HG03469 (cell line): ENCODE results near the gene CTSF.
"Not testable (repeated sequence)": the region's sequence is repeated elsewhere in the genome, so short reads cannot be mapped to it uniquely, and the experiment has no call there.

Experiments
- ATAC-seq: cut with Tn5 transposase; IDR thresholded peaks from one replicate; pipeline ENCODE4 v1.9.1; 2021; ENCODE audit warnings: mild to moderate bottlenecking, moderate library complexity, moderate number of reproducible peaks; ENCODE audit not compliant: unreplicated experiment

The CTSF gene

DNA sequence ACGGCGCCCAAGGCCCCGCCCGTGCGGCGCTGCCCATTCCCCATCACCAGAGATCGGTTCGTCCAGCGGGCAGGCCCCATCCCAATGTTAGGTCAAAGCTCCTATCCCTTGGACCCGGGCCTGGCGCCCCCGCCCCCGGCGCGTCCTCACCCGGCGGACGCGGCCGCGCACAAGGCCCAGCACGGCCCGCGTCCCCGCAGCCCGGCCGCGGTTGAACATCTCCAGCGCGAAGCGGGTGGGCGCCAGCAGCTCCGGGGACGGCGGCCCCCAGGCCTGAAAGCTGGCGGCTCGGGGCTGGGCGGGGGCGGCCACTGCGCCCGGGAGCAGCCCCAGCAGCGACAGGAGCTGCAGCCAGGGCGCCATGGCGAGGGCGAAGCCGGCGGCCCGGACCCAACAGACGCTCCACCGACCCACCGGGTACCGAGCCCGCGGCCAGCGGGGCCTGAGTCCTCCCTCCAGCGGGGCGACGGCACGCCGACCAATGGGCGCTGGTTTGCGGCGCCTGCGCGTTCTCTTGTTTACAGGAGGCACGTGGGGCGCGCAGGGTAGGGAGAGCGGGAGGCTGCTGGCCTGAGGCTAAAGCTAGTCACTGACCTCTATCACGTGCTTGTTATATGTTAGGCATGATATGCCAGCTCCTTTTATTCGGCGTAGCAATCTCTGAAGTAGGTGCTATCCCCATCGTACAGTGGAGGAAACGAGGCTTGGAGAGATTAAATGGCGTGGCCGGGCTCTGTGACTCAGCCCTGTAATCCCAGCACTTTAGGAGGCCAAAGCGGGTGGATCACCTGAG, at the start of gene CTSF:
Gene CTSF, minus strand, starts transcription at position 483 of the 793 bp plus-strand sequence. Its CDS starts 120 bp downstream, at position 363.
- ATAC-seq: no peak

DNA sequence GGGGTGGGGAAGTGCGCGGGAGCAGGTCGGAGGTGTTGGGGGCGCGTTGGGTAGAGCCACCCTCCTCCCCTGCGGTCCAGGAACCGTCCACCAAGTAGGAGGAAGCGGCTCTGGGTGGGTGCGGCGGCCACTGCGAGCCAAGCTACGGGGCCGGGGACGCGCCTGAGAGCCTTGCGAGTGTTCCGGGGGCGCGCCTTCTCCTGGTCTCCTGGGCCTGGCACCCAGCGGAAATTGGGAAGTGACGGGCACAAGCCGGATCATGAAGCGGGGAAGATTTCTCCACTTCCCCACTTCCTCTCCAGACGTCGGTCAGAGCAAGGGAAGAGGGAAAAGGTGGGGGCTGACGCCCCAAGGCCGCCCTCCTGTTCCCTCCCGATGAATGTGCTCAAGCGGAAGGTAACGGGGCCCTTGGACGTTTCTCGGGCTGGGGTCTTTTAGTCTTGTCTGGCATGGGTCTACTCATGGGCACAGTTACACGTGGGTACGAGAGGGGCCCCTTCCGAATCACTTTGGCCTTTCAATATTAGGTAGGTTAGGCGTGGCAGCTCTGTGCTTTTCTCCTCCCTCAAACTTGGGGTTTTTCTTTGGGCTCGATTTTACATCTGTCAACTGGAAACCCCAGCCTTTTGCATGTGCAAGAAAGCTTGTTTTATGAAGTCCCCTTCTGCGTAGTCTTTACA, 48.9 kb upstream of the CTSF start:
- ATAC-seq: peak; percentile 7

DNA sequence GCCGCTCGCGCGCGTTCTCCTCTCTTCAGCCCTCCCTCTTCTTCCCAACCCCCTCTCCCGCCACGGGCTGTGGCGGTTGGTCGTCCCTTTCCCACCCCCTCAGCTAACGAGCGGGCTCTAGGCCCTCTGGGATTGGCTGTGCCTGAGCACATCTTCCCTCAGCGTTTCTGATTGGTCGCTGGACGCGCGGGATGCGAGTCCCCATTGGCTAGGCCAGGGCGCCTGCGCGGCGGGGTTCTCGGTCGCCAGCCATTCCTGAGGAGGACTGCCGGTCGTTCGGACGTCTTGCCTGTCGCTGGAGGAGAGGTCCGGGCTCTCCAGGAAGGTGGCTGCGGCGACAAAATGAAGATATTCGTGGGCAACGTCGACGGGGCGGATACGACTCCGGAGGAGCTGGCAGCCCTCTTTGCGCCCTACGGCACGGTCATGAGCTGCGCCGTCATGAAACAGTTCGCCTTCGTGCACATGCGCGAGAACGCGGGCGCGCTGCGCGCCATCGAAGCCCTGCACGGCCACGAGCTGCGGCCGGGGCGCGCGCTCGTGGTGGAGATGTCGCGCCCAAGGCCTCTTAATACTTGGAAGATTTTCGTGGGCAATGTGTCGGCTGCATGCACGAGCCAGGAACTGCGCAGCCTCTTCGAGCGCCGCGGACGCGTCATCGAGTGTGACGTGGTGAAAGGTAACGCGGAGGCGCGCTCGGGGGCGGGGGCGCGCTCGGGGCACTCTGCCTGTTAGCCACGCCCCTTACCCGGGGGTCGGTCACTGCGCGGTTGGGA, 48.2 kb upstream of the CTSF start, which contains the start of gene RBM14:
Gene RBM14, plus strand, starts transcription at position 252 of the 776 bp plus-strand sequence. Its CDS starts 91 bp downstream, at position 343.
- ATAC-seq: peak; percentile 80

DNA sequence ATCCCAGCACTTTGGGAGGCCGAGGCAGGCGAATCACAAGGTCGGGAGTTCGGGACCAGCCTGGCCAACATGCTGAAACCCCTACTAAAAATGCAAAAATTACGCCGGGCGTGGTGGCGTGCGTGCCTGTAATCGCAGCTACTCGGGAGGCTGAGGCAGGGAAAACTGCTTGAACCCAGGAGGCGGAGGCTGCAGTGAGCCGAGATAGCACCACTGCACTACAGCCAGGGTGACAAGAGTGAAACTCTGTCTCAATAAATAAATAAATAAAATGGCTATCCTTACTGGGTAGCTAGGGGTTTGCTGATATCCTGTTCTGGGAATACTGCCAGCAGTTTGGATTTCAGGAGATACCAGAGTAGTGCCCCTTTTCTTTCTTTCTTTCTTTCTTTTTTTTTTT, 45.7 kb upstream of the CTSF start:
- no peak for ATAC-seq

DNA sequence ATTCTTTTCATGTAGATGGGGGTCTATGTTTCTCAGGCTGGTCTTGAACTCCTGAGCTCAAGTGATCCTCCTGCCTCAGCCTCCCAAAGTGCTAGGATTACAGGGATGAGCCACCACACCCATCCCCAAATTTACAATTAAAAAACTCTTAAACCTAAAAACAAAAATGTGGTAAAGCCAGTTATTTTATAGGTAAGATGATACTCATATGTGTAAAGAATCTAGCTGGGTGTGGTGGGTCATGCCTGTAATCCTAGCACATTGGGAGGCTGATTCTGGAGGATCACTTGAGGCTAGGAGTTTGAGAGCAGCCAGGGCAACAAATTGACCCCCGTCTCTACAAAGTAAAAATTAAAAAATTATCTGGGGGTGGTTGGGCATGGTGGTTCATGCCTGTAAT, 44.1 kb upstream of the CTSF start:
- no peak for ATAC-seq

DNA sequence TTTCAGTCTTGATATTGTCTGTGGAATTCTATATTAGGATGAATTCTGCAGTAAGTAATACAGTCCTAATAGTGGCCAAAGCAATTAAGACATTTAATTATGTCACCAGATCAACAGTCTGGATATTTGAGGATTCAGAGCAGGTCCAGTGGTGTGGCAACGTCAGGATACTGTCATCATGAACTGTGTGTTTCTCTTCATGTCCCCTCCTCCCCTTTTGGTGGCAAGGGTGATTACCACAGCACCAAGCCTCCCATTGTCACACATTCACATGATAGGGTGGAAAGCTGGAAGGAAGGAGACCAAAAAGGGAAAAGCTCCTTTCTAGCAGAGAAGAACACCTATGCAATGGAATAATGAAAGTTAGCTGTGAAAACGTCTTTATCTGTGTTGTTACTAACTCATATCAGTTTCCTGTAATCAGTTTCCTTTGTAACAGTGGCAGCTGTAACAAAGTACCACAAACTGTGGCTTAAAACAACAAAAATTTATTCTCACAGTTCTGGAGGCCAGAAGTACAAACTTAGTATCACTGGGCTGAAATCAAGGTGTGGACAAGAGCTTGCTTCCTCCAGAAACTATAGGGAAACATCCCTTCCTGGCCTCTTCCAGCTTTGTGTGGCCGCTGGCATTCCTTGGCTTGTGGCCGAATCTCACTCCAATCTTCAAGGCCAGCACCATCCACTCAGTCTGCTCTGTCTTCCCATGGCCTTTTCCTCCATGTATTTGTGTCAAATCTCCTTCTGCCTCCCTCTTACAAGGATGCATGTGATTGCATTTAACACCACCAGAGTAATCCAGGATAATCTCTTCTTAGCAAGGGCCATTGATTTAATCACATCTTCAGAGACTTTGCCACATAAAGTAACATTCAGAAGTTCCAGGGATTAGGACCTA, 41.6 kb upstream of the CTSF start:
- no peak for ATAC-seq

DNA sequence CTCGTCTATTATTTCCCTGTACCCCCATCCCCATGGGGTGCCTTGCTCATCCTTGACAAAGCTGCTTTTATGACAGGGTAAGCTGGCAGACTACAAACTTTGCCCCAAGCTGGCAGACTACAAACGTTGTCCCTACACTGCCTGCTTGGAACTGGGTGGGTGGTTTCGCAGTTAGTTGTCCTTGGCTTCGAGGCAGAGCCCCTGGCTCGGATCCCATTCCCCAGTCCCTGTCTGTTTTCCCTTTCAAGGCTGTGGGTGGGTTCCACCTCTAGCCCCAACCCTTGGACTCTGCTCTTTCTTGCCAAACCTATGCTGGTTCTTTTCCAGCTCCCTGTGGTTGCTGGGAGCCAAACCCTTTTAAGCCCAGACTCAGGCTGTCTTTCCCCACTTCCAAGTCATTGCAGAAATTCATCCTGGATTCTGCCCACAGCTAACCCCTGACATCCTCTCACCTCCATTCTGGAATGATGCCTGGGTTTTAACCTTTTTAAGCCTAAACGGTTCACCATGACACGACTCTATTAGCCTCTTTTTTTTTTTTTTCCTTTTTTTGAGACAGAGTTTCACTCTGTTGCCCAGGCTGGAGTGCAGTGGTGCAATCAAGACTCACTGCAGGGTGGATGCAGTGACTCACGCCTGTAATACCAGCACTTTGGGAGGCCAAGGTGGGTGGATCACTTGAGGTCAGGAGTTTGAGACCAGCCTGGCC, 38.9 kb upstream of the CTSF start:
- no peak for ATAC-seq

DNA sequence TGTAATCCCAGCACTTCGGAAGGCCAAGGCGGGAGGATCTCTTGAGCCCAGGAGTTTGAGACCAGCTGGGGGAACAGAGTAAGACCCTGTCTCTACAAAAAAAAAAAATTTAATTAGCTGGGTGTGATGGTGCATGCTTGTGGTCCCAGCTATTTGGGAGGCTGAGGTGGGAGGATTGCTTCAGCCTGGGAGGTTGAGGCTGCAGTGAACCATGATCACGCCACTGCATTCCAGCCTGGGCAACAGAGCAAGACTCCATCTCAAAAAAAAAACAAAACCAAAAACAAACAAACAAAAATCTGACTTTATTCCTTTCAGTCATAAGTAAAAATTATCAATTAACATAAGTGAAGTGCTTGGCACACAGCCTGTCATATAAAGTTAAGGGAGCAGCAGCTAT, 38.2 kb upstream of the CTSF start:
- ATAC-seq: not testable (repeated sequence)

DNA sequence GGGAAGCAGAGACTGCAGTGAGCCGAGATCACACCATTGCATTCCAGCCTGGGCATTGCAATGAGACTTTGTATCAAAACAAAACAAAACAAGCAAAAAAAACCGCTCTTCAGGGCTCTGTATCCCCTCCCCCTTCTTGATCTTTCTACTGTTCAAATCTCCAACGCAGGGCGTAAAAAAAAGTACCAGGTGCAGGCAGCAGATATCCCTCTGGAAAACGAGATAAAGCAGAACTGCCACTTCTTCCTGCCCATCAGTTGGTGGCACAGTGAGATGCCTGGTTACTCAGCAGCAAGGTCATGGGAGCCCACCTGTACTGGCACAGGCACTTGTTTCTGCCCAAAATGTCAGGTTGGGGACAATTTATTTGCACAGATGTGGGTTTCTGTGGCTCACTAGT, 35.7 kb upstream of the CTSF start:
- ATAC-seq: no peak

DNA sequence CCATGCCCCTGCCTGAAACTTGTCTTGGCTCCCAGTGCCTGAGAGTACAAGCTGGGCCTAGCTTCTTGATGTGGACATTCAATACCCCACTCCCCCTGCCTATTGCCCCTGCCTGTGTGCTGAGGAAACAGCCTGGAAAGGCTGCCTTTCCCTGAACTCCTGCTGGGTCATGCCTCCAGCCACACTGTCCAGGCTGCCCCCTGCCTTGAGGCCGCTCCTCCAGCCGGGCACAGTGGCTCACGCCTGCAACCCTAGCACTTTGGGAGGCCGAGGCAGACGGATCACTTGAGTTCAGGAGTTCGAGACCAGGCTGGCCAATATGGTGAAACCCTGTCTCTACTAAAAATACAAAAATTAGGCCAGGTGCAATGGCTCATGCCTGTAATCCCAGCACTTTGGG, 34.7 kb upstream of the CTSF start:
- ATAC-seq: no peak

DNA sequence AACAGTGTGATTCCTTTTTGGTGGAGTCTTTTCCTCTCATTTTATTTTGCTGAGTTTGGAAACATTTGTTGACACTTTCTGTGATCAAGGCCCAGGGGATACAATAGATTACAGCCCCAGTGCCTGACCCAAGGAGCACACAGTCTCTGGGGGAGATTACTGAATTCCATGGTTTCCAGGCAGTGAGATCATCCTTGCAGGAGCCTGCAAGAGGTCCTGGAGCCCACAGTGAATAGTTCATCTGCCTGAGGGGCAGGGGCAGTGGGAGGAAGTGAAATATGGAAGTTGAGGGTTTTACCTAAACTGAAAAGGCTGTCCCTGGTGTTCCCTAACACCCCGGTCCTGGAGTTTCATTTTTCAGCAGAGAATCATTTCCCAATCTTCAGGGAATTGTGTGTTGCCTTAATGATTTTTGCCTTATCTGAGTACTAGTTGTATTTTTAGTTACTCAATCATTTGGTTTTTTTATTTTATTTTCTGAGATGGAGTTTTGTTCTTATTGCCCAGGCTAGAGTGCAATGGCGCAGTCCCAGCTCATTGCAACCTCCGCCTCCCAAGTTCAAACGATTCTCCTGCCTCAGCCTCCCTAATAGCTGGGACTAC, 32.3 kb upstream of the CTSF start:
- ATAC-seq: no peak

DNA sequence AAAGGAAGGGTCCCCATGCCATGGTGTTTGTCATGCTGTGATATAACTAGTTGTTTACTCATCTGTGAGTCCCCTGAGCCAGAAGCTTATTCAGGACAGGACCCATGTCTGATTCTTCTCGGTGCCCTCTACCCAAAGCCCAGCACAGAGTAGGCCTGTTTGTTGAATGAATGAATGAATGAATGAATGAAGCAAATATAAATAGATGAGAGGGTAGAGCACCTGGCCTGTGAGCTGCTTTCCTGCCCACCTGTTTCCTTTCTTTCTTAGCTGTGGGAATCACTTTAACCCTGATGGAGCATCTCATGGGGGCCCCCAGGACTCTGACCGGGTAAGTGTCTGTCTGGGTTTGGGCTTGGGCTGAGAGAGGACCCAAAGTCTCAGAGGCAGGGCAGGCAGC, 31.8 kb upstream of the CTSF start:
- ATAC-seq: no peak

DNA sequence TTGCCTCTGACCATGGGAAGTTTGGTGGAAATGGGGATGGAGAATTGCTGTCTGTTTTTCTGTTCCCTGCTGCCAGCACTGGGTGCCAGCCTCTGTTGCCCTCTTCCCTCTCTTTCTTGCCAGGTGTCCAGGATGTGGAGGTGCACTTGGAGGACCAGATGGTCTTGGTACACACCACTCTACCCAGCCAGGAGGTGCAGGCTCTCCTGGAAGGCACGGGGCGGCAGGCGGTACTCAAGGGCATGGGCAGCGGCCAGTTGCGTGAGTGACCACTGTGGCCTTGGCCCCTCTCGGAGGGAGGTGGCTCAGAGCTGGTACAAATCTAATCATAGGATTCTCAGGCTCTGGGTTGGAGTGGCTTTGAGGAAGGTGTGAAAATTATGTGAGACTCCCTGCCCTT, 30.6 kb upstream of the CTSF start:
- no peak for ATAC-seq

DNA sequence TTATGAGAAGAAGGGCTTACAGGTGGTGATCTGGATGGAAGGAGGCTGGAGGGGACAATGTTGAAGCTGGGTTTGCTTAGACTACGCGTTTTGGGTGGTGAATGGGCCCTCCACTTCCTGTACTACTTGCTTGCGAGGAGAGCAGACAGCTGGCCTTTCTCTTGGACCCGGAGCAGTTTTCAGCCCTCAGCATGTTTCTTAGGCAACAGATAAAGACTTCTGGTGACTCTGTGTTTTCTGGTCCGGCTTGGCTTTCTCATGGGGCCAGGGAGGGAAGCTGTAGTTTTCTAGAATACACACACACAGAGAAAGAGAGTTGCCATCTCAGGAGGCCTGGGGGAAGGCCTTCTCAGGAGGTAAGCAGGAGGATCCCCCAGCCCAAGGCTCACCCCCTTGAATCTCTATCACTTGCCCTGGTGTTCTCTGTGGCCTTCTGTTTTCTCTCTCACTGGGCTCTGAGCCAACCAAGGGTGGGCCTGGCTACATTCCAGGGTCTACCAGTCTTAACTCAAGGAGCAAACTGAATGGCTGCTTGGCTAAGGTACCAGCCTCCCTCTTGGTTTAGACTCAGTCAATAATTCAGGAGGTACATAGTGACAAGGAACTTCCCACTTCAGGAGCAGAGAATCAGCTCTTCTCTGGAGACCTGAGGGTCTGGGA, 27.0 kb upstream of the CTSF start:
- no peak for ATAC-seq

DNA sequence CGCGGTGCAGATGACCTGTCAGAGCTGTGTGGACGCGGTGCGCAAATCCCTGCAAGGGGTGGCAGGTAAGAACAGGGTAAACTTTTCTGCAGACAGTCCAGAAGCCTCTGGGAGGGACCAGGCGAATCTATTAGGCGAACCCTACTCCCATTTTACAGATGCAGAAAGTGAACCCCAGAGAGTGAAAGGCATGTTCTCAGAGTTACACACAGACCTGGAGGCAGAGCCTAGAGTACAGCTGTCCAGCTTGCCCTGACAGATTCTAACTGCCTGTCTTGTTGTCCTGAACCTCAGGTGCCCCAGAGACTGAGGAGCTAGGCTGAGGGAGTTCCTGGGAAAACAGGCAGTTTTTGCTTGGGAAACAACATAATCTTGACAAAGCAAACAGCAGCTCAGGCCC, 25.2 kb upstream of the CTSF start:
- ATAC-seq: no peak

DNA sequence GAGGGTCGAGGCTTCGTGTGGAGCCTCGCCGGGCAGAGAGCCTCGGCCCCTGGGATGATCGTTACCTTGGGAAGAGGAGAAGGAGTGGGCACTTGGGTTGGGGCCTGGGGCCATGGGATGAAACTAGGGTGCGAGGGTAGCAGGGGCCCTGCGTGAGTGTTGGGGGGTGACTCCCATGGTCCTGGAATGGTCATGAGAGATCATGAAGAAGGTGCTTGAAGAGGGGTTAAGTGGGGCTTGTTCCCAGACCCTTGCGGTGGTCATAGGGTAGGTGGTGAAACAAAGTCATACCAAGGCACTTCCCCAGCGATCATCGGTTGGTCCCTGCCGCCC, 24.9 kb upstream of the CTSF start:
- no peak for ATAC-seq

DNA sequence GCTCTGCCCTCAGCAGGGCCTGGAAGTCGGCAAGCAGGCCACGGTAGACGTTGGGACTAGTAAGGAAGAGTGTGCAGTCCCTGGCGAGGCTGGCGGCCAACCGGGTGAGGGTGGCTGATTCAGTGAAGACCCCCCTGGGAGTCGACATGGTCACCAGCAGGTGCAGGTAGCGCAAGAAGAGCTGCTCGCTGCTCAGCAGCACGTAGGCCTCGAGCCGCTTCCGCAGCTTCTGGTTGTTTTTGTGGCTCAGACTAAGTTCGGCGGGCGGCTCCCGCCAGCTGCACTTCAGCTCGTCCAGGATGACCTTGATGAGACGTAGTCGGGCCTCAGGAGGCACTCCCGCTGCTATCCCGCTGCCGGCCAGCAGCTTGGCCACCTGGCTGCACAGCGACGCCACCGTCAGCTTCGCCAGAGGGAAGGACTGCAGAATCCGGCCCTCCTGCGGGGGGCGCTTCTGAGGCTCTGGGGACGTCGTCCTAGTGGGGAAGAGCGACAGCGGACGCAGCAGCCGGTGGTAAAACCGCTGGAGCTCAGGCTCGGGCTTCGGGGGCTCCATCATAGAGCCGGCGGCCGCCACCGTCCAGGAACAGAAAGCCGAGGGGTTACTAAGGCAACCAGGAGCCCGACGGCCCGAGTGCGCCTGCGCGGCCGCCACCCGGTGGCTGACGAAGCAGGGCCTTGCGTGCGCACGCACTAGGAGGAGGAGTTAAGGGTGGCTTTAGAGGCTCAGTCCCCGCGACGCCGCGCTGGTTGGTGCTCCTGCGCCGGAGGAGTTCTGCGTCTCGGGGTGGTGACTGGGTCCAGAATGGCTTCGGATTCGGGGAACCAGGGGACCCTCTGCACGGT, 24.3 kb upstream of the CTSF start, which contains the start of the genes CCDC87 and CCS:
Gene CCDC87, minus strand, starts transcription at position 607 of the 846 bp plus-strand sequence. Its CDS starts 48 bp downstream, at position 559.
Gene CCS, plus strand, starts transcription at position 729 of the 846 bp plus-strand sequence. Its CDS starts 77 bp downstream, at position 806.
- peak; percentile 81 for ATAC-seq

DNA sequence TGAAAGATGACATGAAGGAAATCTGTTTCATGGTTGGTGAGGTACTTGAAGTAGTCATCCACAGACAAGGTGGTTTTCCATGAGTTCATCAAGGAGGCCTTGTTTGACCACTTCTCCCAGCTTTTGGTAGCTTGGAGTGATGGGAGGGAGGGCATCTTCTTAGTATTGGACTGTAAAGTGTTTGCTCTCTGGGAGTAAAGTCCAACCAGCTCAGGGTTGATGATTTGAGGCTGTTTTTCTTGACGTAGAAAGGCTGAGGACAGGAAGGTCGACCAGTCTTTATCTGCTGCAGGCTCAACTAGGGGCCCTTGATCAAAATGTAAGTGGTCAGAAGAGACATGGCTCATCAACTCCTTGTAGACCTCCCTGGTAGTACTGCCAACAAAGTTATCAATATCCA, 22.8 kb upstream of the CTSF start:
- no peak for ATAC-seq
